Smooth muscle cell (in vitro differentiated cells): ENCODE results near the gene CIT. TPM values are rescaled to one million over a fixed set of nuclear protein-coding genes. Genes with fewer than 3 reads are reported as not detected.

Experiments
- DNase-seq: peaks from one replicate; lab custom pipeline; 2025; ENCODE audit not compliant: unreplicated experiment; lab: John Stamatoyannopoulos, UW
- H2AFZ ChIP-seq: fragments of 200-600 bp; sonication (generic); 2 replicates; pipeline ENCODE4 v1.6.0; 2016; ENCODE audit warnings: antibody characterized with exemption, low read depth, mild to moderate bottlenecking
- H3F3A ChIP-seq: fragments of 200-600 bp; sonication (generic); 2 replicates; pipeline ENCODE4 v1.6.0; 2017; ENCODE audit warnings: antibody characterized with exemption, low read depth
- H3K27ac ChIP-seq: fragments of 200-600 bp; sonication (generic); 2 replicates; pipeline ENCODE4 v1.5.1; 2016; ENCODE audit warnings: low read depth, mild to moderate bottlenecking
- H3K27me3 ChIP-seq: fragments of 200-600 bp; sonication (generic); 2 replicates; pipeline ENCODE4 v1.6.1; 2016; ENCODE audit warnings: low read depth, mild to moderate bottlenecking
- H3K36me3 ChIP-seq: fragments of 200-600 bp; sonication (generic); 2 replicates; pipeline ENCODE4 v1.5.1; 2016; ENCODE audit warnings: low read depth
- H3K4me1 ChIP-seq: fragments of 200-600 bp; sonication (generic); 2 replicates; pipeline ENCODE4 v1.5.1; 2016; ENCODE audit warnings: low read depth
- H3K4me2 ChIP-seq: fragments of 200-600 bp; sonication (generic); 2 replicates; pipeline ENCODE4 v1.6.0; 2016; ENCODE audit warnings: mild to moderate bottlenecking
- H3K4me3 ChIP-seq: fragments of 200-600 bp; sonication (generic); 2 replicates; pipeline ENCODE4 v1.5.1; 2016; ENCODE audit warnings: mild to moderate bottlenecking
- H3K79me2 ChIP-seq: fragments of 200-600 bp; sonication (generic); 2 replicates; pipeline ENCODE4 v1.6.0; 2016; ENCODE audit warnings: low read depth, mild to moderate bottlenecking
- H3K9ac ChIP-seq: fragments of 200-600 bp; sonication (generic); 2 replicates; pipeline ENCODE4 v1.6.0; 2016; ENCODE audit warnings: low read depth
- H3K9me3 ChIP-seq: fragments of 200-600 bp; sonication (generic); replicated peaks from 2 replicates; pipeline ENCODE4 v1.5.1; 2016; ENCODE audit warnings: low read depth
- H4K20me1 ChIP-seq: fragments of 200-600 bp; sonication (generic); 2 replicates; pipeline ENCODE4 v1.6.0; 2016; ENCODE audit warnings: low read depth
- CTCF ChIP-seq: fragments of 200-600 bp; sonication (generic); IDR thresholded peaks from 2 replicates; pipeline ENCODE4 v1.5.1; 2017; ENCODE audit warnings: borderline replicate concordance, mild to moderate bottlenecking, antibody characterized with exemption; ENCODE audit not compliant: insufficient read depth, poor library complexity, severe bottlenecking
- WGBS: methylation state at CpG from one replicate; pipeline ENCODE4 v1.1.7; 2016; ENCODE audit warnings: low lambda C conversion rate; 5-methylcytosine and 5-hydroxymethylcytosine counted together
- polyA plus RNA-seq: library from polyadenylated mRNA; unstranded; fragments of >200 nt; fragmentation: Nextera tagmentation; extraction: Ambion mirVana; gene quantifications from 2 replicates; pipeline ENCODE4 v1.2.1, GENCODE V29; 2016
- total RNA-seq: library from RNA; depleted of rRNA; stranded (reverse); fragments of >200 nt; gene quantifications from 2 replicates; pipeline ENCODE4 v1.2.3, GENCODE V29; 2014

CIT gene
- total and polyA plus RNA-seq, 2 experiments from 2014 or later: 3.2 to 9.1 TPM

DNA sequence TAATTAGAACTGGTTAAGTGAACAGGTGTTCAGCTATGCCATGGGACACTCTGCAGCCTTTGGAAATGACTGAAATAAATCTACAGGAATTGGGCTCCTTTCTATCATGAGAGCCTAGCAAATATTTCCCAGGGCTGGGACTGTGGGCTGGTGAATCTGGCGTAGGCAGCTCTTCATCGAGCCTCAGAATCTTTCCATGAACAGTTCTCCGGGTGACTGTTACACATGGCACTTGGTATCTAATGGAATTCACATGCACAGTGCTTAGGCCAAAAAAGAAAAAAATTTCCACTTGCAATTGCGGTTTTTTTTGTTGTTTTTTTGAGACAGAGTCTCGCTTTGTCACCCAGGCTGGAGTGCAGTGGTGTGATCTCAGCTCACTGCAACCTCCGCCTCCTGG, 177.0 kb downstream of the CIT start:
- no peak for TF ChIP-seq CTCF
- no peaks in the 10 kb centered on the region for H3K4me1 ChIP-seq
- no peaks in the 10 kb centered on the region for H3K79me2 ChIP-seq
- no peak overlapping the region for H3K27ac ChIP-seq
- no peaks in the 10 kb centered on the region for H3F3A ChIP-seq
- H3K9ac ChIP-seq: no peak overlapping the region
- H3K36me3 ChIP-seq: no peaks in the 10 kb centered on the region
- no peaks in the 10 kb centered on the region for H3K27me3 ChIP-seq
- 96% methylated on average over 6 of the region's 6 CpGs for WGBS
- no peak overlapping the region for H2AFZ ChIP-seq
- H4K20me1 ChIP-seq: no peaks in the 10 kb centered on the region
- no peak overlapping the region for H3K4me2 ChIP-seq
- no peak overlapping the region for H3K4me3 ChIP-seq
- no peaks in the 10 kb centered on the region for H3K9me3 ChIP-seq
- DNase-seq: no peak

- Histone ChIP-seq H3K9ac (no peak overlapping the region), H3K4me3 (no peak overlapping the region), H4K20me1 (no peaks in the 10 kb centered on the region), H3K36me3 (no peaks in the 10 kb centered on the region), H3K27ac (no peak overlapping the region), H3F3A (no peaks in the 10 kb centered on the region), H3K4me2 (no peak overlapping the region), H3K9me3 (no peaks in the 10 kb centered on the region), H3K27me3 (no peaks in the 10 kb centered on the region), H3K79me2 (no peaks in the 10 kb centered on the region), H3K4me1 (no peaks in the 10 kb centered on the region), H2AFZ (no peak overlapping the region)
- TF ChIP-seq CTCF: no peak
- WGBS: 97% methylated on average over 11 of the region's 11 CpGs
- DNase-seq: no peak
Observed at GRCh38 chr12:119699199-119699760, 177.8 kb downstream of the CIT start.

DNA sequence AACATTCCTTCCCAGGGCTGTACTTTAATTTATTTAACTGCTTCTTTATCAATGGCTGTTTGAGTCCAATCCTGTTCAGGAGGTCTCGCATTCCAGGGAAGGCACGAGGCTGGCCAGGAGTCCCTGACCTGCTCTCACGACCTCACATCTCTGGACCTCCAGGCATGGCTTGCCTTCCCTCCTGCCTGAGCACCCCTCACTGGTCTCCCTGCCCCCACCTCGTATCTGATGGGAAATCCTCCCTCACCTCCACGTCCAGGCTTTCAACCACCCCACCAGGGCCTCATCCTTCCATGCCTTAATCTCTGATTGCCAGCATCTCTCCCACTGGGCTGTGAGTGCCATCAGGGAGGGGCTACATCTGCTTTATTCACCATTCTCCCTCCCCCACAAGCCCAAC, 180.2 kb downstream of the CIT start:
- H3K4me2 ChIP-seq: no peak overlapping the region
- no peaks in the 10 kb centered on the region for H3K9me3 ChIP-seq
- H4K20me1 ChIP-seq: no peaks in the 10 kb centered on the region
- no peaks in the 10 kb centered on the region for H3K79me2 ChIP-seq
- H3K27ac ChIP-seq: no peak overlapping the region
- peaks cover 8% of the 10 kb centered on the region for H3F3A ChIP-seq
- no peaks in the 10 kb centered on the region for H3K4me1 ChIP-seq
- H3K27me3 ChIP-seq: no peaks in the 10 kb centered on the region
- no peak overlapping the region for H3K9ac ChIP-seq
- WGBS: 93% methylated on average over 5 of the region's 5 CpGs
- DNase-seq: no peak
- TF ChIP-seq CTCF: no peak
- no peak overlapping the region for H2AFZ ChIP-seq
- H3K4me3 ChIP-seq: no peak overlapping the region
- H3K36me3 ChIP-seq: no peaks in the 10 kb centered on the region

DNA sequence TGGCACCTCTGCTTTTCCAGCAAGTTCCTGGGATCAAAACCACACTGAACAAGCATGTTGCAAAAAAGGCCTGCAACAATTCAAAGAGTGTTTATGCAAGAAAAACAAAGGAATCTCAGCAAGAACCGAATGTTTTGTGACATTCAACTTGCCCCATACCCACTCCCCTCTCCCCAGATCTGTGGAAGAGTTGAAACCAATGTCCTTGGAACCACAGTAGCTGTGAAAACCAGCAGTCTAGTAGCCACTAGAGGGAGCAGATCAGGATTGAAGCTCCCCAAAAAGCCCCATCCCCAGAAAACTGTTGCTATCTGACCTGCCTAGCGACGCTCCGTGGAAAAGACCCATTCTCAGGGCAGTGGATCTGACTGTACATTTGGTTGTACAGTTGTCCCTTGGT, 182.1 kb downstream of the CIT start:
- no peak overlapping the region for H3K9ac ChIP-seq

More for the DNA sequence above, 182.1 kb downstream of the CIT start:
- Histone ChIP-seq H3K27ac (no peak overlapping the region), H3K36me3 (no peaks in the 10 kb centered on the region), H3F3A (peaks cover 8% of the 10 kb centered on the region), H3K9me3 (no peaks in the 10 kb centered on the region), H3K27me3 (no peaks in the 10 kb centered on the region), H3K79me2 (no peaks in the 10 kb centered on the region), H2AFZ (no peak overlapping the region), H3K4me1 (no peaks in the 10 kb centered on the region), H3K4me3 (no peak overlapping the region), H4K20me1 (no peaks in the 10 kb centered on the region), H3K4me2 (no peak overlapping the region)
- 83% methylated on average over 4 of the region's 4 CpGs for WGBS
- TF ChIP-seq CTCF: peak; percentile 35
- DNase-seq: no peak
